ENCODE results near the gene USP50. TPM values are rescaled to one million over a fixed set of nuclear protein-coding genes. Genes with fewer than 3 reads are reported as not detected.
A peak's percentile ranks its signal among the peaks of the same experiment; 100 is the strongest.

The USP50 gene
- total RNA-seq, 3 donors from 2014 or later (not counting 1 experiment from before 2014, with no cell fraction given): 0.33 to 0.97 (median 0.49) TPM

GRCh38 chr15:50493625-50494024 lies 52.8 kb downstream of the USP50 start:
- Mint-ChIP-seq H3K4me3 (no peak overlapping the region), H3K27ac (no peak overlapping the region), H3K36me3 (peaks cover 14% of the 10 kb centered on the region), H3K27me3 (ENCODE audit: low read depth in 2 of 2) (no peaks in the 10 kb centered on the region), H3K4me1 (no peaks in the 10 kb centered on the region), H3K9me3 (no peaks in the 10 kb centered on the region)
- ATAC-seq: no peak
- 100% methylated on average over 3 of the region's 3 CpGs for whole genome bisulfite sequencing (ENCODE audit: insufficient coverage)
- Histone ChIP-seq H3K36me3 (ENCODE audit: control insufficient read depth, insufficient read depth, low read length) (peaks cover 88% of the 10 kb centered on the region), H3K27me3 (ENCODE audit: control insufficient read depth, insufficient read depth, low read length) (no peaks in the 10 kb centered on the region), H3K9me3 (ENCODE audit: control insufficient read depth, insufficient read depth, low read length) (no peaks in the 10 kb centered on the region), H3K4me1 (ENCODE audit: control insufficient read depth, insufficient read depth, low read length) (no peaks in the 10 kb centered on the region), H3K27ac (ENCODE audit: low read length) (no peak overlapping the region), H3K4me3 (ENCODE audit: low read length) (no peak overlapping the region)
- intact Hi-C loops (cut with micrococcal nuclease): no loop called here
- DNase-seq: no peak
- no peak for TF ChIP-seq CTCF (IDR thresholded peaks at IDR 0.05)

- peaks cover 64% of the 10 kb centered on the region for H3K36me3 ChIP-seq (ENCODE audit: control insufficient read depth, insufficient read depth, low read length)
- no peak overlapping the region for H3K4me3 ChIP-seq (ENCODE audit: low read length)
- peak overlapping the region; percentile 37 to 80 for H3K27ac Mint-ChIP-seq
- no peak overlapping the region for H3K27ac ChIP-seq (ENCODE audit: low read length)
- TF ChIP-seq CTCF (IDR thresholded peaks at IDR 0.05): no peak
- H3K9me3 Mint-ChIP-seq: no peaks in the 10 kb centered on the region
- intact Hi-C loops (cut with micrococcal nuclease): no loop called here
- no peaks in the 10 kb centered on the region for H3K4me1 ChIP-seq (ENCODE audit: control insufficient read depth, insufficient read depth, low read length)
- DNase-seq (no peak), ATAC-seq (no peak)
- H3K27me3 Mint-ChIP-seq (ENCODE audit: low read depth in 2 of 2): no peaks in the 10 kb centered on the region
- H3K4me3 Mint-ChIP-seq: no peak overlapping the region
- no peaks in the 10 kb centered on the region for H3K9me3 ChIP-seq (ENCODE audit: control insufficient read depth, insufficient read depth, low read length)
- peaks cover 7 to 9% of the 10 kb centered on the region in 2 donors for H3K4me1 Mint-ChIP-seq
- no peaks in the 10 kb centered on the region for H3K27me3 ChIP-seq (ENCODE audit: control insufficient read depth, insufficient read depth, low read length)
- peaks cover 21% of the 10 kb centered on the region for H3K36me3 Mint-ChIP-seq
These were observed 59.2 kb downstream of the USP50 start for GRCh38 chr15:50487287-50487686.

- no peaks in the 10 kb centered on the region for H3K9me3 Mint-ChIP-seq
- TF ChIP-seq CTCF (IDR thresholded peaks at IDR 0.05): no peak
- H3K4me1 Mint-ChIP-seq: peaks cover 12 to 15% of the 10 kb centered on the region in 2 donors
- Histone ChIP-seq H3K4me1 (ENCODE audit: control insufficient read depth, insufficient read depth, low read length) (no peaks in the 10 kb centered on the region), H3K36me3 (ENCODE audit: control insufficient read depth, insufficient read depth, low read length) (peaks cover 62% of the 10 kb centered on the region), H3K9me3 (ENCODE audit: control insufficient read depth, insufficient read depth, low read length) (no peaks in the 10 kb centered on the region), H3K27ac (ENCODE audit: low read length) (no peak overlapping the region), H3K4me3 (ENCODE audit: low read length) (no peak overlapping the region), H3K27me3 (ENCODE audit: control insufficient read depth, insufficient read depth, low read length) (no peaks in the 10 kb centered on the region)
- no peak overlapping the region for H3K27ac Mint-ChIP-seq
- intact Hi-C loops (cut with micrococcal nuclease): no loop called here
- WGBS (ENCODE audit: insufficient coverage): 80% methylated on average over 3 of the region's 3 CpGs
- H3K4me3 Mint-ChIP-seq: no peak overlapping the region
- peaks cover 19% of the 10 kb centered on the region for H3K36me3 Mint-ChIP-seq
- ATAC-seq (no peak), DNase-seq (no peak)
- H3K27me3 Mint-ChIP-seq (ENCODE audit: low read depth in 2 of 2): no peaks in the 10 kb centered on the region
These were observed 61.1 kb downstream of the USP50 start for GRCh38 chr15:50485389-50485788.

- Mint-ChIP-seq H3K4me3 (no peak overlapping the region), H3K27ac (no peak overlapping the region), H3K27me3 (ENCODE audit: low read depth in 2 of 2) (no peaks in the 10 kb centered on the region), H3K36me3 (peaks cover 13% of the 10 kb centered on the region), H3K4me1 (peaks cover 13 to 15% of the 10 kb centered on the region in 2 donors), H3K9me3 (no peaks in the 10 kb centered on the region)
- no peaks in the 10 kb centered on the region for H3K4me1 ChIP-seq (ENCODE audit: control insufficient read depth, insufficient read depth, low read length)
- no peaks in the 10 kb centered on the region for H3K27me3 ChIP-seq (ENCODE audit: control insufficient read depth, insufficient read depth, low read length)
- DNase-seq (no peak), ATAC-seq (no peak)
- no peaks in the 10 kb centered on the region for H3K9me3 ChIP-seq (ENCODE audit: control insufficient read depth, insufficient read depth, low read length)
- TF ChIP-seq CTCF (IDR thresholded peaks at IDR 0.05): no peak
- no peak overlapping the region for H3K27ac ChIP-seq (ENCODE audit: low read length)
- peaks cover 61% of the 10 kb centered on the region for H3K36me3 ChIP-seq (ENCODE audit: control insufficient read depth, insufficient read depth, low read length)
- intact Hi-C loops (cut with micrococcal nuclease): no loop called here
- H3K4me3 ChIP-seq (ENCODE audit: low read length): no peak overlapping the region
- WGBS (ENCODE audit: insufficient coverage): 78% methylated on average over 1 of the region's 1 CpG
These were observed 61.7 kb downstream of the USP50 start for GRCh38 chr15:50484781-50485180.
